ENCODE results near the gene SHROOM3.

SHROOM3 gene

DNA sequence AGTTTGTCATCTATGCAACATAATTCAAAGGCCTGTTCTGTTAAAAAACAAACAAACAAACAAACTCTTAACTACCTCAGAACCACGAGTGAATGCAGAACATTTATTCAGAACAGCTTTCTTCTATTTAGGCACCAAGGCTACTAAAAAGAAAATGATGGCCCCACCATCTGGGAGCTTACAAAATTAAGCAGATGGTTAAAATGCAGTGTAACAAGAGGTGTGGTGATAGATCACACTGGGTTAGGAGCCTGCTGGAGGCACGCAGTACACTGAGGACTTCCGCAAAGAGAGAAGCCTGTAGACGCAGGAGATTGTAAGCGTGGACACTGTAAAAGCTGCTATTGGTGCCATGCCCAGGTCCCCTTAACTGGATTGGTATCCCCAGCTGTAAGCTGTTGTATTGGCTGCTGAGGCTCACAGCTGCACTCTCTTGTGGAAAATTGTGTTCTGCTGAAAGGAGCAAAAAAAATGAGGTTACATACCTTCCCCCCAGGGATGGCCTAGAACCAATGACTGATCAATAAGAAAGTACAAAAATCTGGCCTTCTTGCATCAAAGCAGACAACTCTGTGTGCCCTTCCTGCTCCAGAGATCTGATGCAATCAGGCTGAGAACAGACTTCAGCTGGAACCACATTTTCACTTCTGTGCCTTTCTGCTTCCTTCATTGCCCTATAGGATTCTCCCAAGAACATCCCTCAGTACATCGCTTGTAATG, 60.0 kb downstream of the SHROOM3 start:
- DNase-seq = peak; percentile 29

DNA sequence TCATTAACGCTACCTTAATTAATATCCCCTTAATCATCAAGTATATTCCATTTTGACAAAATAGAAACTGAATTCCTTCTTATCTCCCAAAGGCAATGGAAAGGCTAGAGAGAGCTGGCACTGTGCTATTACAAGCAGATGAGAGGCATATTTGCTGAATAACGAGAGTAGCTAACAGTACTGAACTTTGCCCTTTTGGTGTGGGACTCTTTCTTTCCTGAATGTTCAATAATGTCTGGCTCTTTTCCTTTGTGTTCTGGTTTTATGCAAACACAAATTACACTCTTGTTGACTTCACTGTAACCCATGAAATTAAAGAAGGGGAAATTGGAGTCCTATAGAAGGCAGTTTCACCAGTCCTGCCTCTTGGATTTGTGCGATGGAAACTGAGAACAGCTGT, 63.5 kb downstream of the SHROOM3 start:
- no peak for DNase-seq

DNA sequence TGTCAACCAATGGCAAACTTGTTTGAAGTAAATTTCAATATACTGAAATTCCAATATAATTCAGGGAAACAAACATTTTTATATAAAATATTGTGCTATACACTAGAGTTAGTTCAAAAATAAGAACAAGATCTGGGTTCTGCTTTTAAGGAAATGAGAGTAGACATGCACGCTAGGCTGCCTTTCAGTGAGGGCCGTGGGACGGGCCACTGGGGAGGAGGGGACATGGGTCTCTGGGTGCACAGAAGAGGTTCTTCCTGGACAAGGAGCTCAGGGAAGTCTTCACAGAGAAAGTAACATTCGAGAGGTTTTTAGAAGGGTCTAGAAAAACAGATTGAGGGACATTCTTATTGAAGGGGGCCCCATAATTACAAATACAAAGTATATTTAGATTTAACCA, 64.4 kb downstream of the SHROOM3 start:
- peak; percentile 64 for DNase-seq

DNA sequence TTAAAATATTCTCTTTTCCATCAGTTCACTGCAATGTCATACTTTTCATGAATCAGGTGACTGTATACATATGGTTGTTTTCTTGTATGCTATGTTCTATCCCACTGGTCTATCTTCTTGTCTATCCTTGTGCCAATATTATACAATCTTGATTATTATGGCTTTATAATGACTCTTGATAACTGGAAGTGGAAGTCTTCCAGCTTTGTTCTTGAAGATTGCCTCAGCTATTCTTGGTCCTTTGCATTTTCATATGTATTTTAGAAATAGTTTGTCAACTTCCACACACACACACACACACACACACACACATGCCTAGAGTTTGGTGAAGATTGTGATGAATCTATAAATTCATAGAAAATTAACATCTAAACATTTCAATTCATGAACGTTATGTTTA, 67.9 kb downstream of the SHROOM3 start:
- no peak for DNase-seq

DNA sequence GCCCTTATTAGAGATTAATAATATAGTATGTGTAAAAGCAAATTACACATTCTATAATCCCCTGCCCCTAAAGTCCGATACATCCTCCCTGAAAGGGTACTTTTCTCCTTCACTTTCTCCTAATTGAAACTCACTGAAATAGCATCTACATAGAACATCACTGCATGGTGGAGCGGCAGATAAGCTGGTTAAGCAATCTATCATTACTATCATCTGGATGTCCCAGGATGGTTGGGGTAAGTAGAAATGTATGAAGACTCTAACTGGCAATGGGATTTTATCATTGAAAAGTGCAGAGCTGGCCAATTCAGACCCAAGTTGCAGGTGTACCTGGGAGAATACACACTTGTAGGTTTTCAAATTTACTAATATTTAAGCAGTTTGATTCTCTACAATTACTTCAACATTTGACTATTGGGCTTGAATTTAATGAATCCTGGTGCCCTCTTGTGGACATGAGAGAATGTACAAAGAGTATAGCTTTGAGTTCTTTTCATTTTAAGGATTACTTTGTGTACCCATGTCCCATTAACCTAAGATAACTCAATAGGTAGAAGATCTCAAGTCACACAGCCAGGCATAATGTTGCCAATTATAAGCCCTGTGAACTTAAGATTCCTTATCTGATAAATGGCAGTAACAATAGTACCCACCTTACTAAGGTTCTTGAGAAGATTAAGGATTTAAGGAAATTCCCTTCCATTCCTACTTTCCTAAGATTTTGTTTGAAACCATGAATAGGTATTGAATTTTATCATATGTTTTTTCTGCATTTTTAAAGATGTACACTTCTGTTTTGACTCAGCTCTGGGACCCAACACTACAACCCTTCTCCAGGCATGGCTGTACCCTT, 69.8 kb downstream of the SHROOM3 start:
- peak; percentile 38 for DNase-seq

DNA sequence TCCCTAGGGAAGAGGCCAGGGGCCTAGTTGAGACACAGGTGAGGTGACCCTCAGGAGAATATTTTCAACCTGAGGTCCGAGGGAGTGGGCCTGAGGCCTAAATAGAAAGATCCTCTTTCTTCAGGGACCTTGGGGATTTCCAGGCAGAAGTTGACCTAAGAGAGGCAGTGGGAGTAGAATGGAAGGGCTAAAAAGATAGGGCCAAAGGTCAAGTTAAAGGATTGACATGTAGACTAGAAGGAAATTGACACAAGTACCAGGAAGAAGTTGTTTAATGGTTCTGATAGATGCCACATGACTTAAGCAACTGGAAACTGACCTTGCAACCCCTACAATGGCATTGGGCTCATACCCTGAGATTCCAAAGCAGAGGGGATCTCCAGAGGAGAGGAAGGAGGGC, 76.9 kb downstream of the SHROOM3 start:
- no peak for DNase-seq

DNA sequence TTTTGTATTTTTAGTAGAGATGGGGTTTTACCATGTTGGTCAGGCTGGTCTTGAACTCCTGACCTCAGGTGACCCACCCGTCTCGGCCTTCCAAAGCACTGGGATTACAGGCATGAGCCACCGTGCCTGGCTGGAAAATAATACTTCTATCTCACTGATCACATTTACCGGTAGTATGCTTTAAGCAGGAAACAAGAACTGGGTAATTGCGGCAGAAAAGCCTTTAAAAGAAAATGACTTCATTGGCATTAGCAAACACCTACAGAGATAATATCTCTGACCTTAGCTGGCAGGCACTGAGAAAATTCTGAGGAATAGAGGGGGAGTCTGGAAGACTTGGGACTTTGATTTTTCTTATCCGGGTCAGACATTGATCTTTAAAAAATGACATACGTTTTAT, 78.5 kb downstream of the SHROOM3 start:
- no peak for DNase-seq

DNA sequence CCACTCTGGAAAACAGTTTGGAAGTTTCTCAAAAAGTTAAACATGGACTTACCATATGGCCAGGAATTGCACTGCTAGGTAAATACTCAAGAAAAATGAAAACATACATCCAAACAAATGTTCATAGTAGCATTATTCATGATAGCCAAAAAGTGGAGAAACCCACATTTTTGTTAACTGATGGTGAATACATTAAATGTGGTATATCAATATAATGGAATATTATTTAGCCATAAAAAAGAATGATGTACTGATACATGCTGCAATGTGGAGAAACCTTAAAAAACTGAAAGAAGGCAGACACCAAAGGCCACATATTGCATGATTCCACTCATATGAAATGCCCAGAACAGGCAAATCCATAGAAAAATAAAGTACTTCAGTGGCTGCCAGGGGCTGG, 79.1 kb downstream of the SHROOM3 start:
- DNase-seq = no peak

DNA sequence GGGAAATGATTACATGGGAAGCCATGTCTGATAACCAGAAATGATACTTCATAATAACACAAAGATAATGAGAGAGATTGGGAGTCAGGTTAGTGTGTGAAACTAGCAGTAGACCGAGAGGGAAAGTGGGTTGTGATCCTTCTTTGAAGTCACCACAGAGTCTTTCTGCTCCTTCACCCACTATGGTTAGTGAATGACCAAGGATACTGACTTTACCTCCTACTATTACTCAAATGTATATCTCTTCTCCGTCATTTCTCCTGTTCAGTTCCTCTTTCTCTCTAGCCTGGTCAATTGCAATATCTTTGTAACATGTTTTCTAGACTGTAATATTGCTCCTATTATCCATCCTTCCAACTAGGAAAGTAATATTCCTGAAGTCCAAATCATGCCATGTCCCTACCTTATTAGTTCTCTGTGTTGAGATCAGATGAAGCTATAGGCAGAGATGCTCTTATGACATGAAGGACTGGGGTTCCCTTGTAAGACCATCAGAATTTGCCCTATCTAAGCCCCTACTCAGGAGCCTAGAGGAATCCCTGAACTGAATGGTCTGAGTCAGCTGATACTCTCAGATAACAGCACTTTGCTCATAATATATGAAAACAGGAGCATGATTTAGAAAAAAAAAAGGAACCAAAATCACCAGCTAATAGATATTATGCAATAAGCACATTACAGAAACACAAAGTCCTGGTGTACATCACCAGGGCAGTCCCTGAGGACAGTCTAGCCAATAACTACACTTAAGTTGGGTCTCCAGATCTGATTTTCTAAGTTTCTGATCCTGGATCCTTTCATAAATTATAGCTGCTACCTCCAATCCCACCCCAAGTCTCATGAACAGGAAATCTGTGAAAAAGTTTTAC, 81.2 kb downstream of the SHROOM3 start:
- peak; percentile 62 for DNase-seq

DNA sequence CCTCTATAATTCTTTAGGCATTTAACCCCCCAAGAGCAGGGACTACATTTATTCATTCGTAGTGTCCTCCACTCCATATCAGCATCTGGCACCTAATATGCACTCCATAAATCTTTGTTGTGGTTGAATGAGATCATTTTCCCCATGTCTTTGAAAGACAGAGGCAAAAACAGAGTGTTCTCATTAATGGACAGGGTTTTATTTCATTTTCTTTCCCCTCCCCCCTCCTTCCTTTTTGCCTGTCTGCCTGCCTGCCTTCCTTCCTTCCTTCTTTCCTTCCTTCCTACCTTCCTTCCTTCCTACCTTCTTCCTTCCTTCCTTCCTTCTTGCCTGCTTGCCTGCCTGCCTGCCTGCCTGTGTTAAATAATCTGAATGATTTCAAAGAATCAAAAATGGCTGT, 83.2 kb downstream of the SHROOM3 start:
- DNase-seq = no peak

DNA sequence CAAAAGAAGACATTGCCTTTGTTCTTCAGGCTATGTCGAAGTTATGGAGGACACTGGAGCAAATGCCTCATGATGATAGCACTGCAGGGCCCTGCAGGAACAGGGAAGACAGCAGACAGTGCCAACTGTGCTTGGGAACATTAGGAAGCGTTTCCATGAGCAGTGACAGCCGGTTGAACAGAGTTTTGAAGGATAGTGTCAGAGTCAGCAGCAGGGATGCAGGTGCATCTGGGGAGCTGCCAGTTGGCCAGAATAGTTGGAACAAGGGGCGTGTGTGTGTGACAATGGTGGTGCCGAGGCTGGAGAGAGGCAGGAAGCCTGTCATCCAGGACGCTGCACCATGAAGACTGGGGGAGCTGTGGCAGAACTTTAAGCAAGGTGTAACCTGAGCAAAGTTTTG, 88.6 kb downstream of the SHROOM3 start:
- no peak for DNase-seq

DNA sequence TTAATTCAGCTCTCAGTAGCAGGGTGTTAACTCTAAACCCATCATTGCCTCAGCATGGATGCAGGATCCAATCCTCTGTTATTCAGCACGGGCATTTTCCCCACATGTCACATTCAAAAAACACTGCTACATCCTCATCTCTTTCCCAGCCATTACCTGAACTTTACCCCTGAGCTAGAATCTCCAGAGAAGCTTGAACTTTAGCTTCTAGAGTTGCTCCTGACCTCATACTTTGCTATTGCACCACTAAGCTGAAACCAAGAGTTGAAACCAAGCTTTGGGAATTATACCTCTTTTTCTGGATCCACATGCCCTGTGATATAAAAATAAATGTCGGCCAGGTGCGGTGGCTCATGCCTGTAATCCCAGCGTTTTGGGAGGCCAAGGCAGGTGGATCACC, 90.7 kb downstream of the SHROOM3 start:
- no peak for DNase-seq

DNA sequence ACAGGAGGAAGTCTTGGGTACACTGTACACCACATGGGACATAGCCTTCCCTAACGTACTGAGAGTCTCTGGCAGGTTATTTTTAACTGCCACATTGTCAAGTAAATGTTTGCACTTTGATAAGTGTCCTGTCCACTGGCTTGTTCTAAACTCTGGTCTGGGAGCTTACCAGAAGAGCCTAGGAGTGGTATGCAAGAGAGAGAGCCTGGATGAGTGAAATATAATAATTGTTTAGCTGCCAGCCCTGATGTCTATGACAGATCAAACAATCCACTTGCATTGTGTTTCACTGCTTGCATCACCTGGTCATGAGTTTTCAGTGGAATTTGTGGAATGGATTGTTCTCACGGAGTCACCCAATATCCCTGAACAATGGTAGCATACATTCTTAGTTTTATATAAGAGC, 91.6 kb downstream of the SHROOM3 start:
- DNase-seq = no peak

DNA sequence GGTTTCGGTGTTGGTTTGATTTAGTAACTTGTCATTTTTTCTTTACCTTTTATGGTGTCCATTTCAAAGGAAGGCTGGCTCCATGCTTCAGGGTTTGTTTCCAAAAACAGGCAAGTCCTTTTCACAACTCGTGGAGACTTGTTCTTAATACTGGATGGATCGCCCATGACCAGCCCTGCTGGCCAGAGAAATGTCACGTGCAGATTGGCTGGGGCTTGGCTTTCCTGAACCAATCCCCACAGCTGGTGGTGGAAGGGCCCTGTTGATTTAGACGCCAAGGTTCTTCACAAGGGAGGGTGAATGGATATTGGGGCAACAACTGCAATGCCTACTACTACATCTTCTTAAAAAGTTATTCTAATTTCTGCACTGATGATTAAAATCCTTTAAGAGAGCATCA, 92.6 kb downstream of the SHROOM3 start:
- DNase-seq = no peak

DNA sequence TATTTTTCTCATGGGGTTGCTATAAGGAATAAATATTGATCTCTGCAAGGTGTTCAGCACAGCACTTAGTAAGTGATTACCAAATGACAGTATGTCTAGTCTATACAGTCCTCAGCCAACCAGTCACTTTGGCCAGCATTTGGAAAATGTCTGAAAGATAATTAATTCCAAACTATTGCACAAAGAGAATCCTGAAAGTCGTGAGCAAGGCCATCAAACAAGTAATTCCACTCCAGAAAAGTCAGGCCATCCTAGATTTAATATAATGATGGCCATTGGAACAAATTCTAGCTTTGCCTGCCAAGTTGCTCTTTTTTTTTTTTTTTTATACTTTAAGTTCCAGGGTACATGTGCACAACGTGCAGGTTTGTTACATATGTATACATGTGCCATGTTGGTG, 96.6 kb downstream of the SHROOM3 start:
- no peak for DNase-seq

DNA sequence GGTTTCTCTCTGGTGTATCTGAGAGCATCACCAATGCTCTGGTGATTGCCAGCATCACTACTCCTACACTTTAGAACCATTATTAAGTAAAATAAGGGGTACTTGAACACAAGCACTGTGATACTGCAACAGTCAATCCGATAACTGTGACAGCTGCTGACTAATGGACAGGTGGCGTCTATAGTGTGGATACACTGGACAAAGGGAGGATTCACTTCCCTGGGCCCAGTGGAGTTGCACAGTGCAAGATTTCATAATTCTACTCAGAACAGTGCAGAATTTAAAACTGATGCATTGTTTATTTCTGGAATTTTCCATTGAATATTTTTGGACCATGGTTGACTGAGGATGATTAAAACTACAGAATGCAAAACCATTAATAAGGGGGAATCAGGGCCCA, 97.8 kb downstream of the SHROOM3 start:
- no peak for DNase-seq

DNA sequence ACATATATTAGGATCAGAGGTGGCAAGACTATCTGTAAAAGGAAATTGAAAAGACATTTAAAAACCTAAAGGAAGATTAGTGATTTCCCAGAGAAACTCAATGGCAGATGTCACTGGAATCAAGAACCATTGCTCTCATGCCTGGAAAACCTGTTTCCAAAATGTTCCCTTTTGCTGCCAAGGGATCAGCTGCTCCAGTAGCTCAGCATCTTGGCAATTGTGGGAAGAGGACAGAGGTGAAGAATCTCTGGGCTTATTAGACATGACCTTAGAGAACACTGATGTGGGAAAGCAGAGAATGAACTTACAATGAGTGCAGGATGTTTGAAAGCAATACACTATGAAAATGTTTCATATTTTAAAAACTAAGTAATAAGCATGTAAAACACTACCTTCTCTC, 98.3 kb downstream of the SHROOM3 start:
- DNase-seq = no peak

DNA sequence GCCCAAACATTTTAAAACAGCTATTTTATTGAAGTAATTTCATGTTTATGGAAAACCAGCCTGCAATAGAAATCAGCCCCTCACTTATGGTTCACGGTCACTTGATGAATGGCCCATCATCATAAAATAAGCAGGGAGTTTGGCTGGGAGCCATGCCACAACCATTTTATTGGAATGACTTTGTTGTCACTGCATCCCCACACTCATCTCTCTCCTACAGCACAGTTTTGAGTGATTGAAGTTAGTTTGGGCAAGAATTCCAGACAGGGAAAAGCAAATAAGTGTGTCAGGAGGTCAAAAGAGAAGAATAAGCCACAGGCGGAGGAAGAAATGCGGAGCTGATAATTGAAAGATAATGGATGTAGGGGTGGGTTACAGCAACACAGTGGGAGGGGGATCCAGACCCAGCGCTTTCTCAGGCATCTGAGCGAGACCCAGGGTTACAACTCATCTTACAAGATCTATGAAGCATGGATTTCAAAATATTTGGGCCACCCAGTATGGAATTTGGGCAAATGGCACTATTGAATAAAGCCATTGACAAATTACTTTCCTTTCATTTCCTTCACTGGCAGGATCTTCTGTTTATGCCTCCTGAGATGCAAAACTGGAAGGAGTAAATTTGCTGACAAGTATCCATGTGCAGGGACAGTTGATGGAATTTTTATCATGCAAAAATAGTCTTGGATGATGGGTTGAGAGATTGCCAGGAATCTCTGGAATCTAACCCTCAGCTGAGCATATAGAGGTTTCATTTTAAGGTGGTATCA, 100.8 kb downstream of the SHROOM3 start:
- no peak for DNase-seq

DNA sequence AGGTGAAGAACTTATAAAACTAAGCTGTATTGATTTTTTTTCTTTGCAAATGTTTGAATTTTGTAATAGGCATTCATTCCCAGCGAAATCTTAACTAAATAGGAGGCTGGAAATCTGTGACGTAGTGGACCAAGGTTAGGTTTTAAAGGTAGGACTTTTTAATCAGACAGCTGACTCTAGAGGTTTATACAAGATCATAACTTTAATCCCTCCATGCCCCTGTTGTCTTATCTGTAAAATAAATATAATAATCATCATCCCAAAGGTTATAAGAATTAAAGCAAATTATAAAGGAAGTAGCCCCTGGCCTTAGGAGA, 101.3 kb downstream of the SHROOM3 start:
- DNase-seq = no peak

DNA sequence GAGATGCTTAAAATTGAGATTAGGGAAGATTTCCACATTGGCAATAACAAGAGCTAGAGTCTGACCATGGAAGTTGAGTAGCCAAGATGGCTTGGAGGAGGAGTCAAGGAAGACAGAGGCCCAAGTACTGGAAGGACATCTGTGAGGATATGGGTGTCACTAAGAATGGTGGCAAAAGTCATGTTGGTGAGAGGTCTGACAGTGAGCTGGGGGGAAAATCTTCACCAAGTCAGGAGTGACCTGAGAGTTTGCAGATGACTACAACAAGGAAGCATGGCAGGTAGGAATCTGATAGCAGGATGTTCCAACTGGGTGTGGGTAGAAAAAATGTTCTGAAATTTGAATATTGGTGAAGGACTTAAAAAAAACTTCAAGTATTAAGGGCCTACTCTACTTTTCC, 103.3 kb downstream of the SHROOM3 start:
- no peak for DNase-seq

DNA sequence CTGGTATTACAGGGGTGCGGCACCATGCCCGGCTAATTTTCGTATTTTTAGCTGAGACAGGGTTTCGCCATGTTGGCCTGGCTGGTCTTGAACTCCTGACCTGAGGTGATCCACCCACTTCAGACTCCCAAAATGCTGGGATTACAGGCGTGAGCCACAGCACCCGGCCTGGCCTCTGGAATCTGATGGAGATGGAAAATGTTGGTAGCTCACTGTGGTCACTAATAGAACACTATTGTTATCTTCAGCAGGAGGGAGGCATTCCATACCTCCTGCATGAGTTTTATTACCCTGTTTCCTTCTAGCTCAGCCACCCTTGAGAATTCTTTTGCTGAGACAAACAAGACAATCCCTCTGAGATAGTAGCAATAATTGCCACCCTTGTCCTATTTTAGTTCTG, 105.0 kb downstream of the SHROOM3 start:
- DNase-seq = no peak

DNA sequence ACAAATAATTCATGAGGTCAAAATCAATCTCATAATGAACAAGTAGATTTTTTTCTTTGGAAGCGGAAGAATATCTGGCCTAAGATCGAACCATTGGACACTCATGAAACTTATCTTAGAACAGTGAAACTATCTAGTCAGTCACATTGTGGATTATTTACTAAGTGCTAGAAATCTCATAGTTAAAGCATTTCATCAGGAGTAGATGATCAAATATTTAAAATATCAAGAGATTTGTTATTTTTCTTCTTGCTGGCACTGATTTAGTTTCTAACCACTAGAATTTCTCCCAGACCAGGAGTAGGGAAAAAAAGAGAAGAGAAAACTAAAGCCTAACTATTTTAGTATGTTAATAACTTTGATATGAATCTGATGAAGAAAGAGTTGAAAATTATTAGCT, 105.5 kb downstream of the SHROOM3 start:
- DNase-seq = no peak

DNA sequence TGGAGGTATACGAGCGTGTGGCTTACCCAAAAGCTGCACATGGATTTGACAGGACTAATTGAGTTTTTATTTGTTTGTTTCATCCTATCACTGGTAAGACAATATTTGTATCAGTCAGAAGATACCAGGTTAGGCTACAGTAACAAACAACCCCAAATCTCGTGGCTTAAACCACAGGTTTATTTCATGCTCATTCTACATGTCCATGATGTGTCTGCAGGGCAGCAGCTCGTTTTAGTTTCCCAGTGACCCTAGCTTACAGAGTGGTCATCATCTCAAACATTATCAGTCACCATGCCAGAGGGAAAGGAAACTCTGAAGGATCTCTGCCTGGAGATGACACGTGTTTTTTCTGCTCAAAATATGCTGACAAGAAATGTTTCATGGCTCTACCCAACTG, 108.3 kb downstream of the SHROOM3 start:
- no peak for DNase-seq

Data from MV-4-11 (cell line).